Kidney capillary endothelial cell (primary cell): Measurements from ENCODE around the gene CXCR2.
"Not testable (repeated sequence)": the region's sequence is repeated elsewhere in the genome, so short reads cannot be mapped to it uniquely, and the experiment has no call there.

Source experiments
- DNase-seq: peaks from one replicate; pipeline ENCODE4 v3.0.0-alpha.2; 2018; ENCODE audit warnings: low spot score

The CXCR2 gene

GRCh38 chr2:218130377-218130776 is 4.5 kb downstream of the CXCR2 start:
- DNase-seq = no peak

GRCh38 chr2:218130822-218131221 is 5.0 kb downstream of the CXCR2 start:
- no peak for DNase-seq

GRCh38 chr2:218137514-218137913 is 11.7 kb downstream of the CXCR2 start:
- no peak for DNase-seq

GRCh38 chr2:218138047-218138446 is 12.2 kb downstream of the CXCR2 start:
- no peak for DNase-seq

GRCh38 chr2:218145124-218145523 is 19.3 kb downstream of the CXCR2 start:
- no peak for DNase-seq

- no peak for DNase-seq
Observed at GRCh38 chr2:218146056-218146455, 20.2 kb downstream of the CXCR2 start.

- no peak for DNase-seq
Observed at GRCh38 chr2:218149098-218149497, 23.3 kb downstream of the CXCR2 start.

GRCh38 chr2:218149848-218150440 is 24.1 kb downstream of the CXCR2 start:
- DNase-seq = no peak

- no peak for DNase-seq
Observed at GRCh38 chr2:218152172-218152571, 26.3 kb downstream of the CXCR2 start.

GRCh38 chr2:218152777-218153176 is 26.9 kb downstream of the CXCR2 start:
- DNase-seq = no peak

- no peak for DNase-seq
Observed at GRCh38 chr2:218155953-218156479, 30.2 kb downstream of the CXCR2 start.

- DNase-seq = no peak
Observed at GRCh38 chr2:218161644-218162043, 35.8 kb downstream of the CXCR2 start.

GRCh38 chr2:218162814-218163213 is 37.0 kb downstream of the CXCR2 start:
- no peak for DNase-seq

GRCh38 chr2:218166791-218167190 is 41.0 kb downstream of the CXCR2 start, which contains the start of gene CXCR1:
TSS of gene CXCR1 (minus strand) at chr2:218166962. CDS start at chr2:218165211, 1,751 bp downstream.
- no peak for DNase-seq

- DNase-seq = no peak
Observed at GRCh38 chr2:218168016-218168415, 42.2 kb downstream of the CXCR2 start.

- DNase-seq = peak; percentile 26
Observed at GRCh38 chr2:218168635-218169462, 43.0 kb downstream of the CXCR2 start.

GRCh38 chr2:218169757-218170546 is 44.1 kb downstream of the CXCR2 start:
- no peak for DNase-seq

GRCh38 chr2:218171744-218172143 is 45.9 kb downstream of the CXCR2 start:
- not testable (repeated sequence) for DNase-seq

GRCh38 chr2:218172845-218173244 is 47.0 kb downstream of the CXCR2 start:
- DNase-seq = no peak

- no peak for DNase-seq
Observed at GRCh38 chr2:218179782-218180181, 54.0 kb downstream of the CXCR2 start.

GRCh38 chr2:218180467-218181114 is 54.8 kb downstream of the CXCR2 start:
- no peak for DNase-seq

- DNase-seq = no peak
Observed at GRCh38 chr2:218184331-218184730, 58.5 kb downstream of the CXCR2 start.
